ENCODE measurements around the gene SCD5.

- TF ChIP-seq CTCF (IDR thresholded peaks at IDR 0.05) (no peak), POLR2AphosphoS5 (IDR thresholded peaks at IDR 0.05) (no peak)
These were observed 92.1 kb downstream of the SCD5 start for GRCh38 chr4:82706349-82707000.

All from prostate gland (tissue), 2 donors.